NCI-H748 (cell line): ENCODE data around the gene HABP2.

ENCODE experiments used
- DNase-seq: peaks from one replicate; lab custom pipeline; 2025; ENCODE audit not compliant: unreplicated experiment; lab: John Stamatoyannopoulos, UW

Gene HABP2

DNA sequence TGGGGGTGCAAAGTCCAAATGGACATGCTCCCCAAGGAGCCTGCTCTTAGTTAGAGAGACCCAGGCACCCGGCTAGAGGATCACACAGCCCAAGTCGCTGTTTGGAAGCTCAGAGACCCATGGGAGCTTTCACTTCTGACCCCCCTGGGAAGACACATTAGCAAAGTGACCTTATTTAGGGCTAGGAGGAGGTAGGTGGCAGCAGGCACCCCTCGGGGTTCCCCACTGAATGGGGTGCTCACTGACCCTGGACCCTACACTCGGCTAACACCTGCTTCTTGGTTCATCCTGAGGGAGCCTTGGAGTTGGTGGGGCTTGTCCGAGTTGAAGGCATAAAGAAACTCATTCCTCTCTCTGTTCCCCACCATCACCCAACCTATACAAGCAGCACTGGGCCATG lies 27.1 kb upstream of the HABP2 start:
- no peak for DNase-seq

- no peak for DNase-seq
Measured at GRCh38 chr10:113527211-113527906, 25.5 kb upstream of the HABP2 start.

DNA sequence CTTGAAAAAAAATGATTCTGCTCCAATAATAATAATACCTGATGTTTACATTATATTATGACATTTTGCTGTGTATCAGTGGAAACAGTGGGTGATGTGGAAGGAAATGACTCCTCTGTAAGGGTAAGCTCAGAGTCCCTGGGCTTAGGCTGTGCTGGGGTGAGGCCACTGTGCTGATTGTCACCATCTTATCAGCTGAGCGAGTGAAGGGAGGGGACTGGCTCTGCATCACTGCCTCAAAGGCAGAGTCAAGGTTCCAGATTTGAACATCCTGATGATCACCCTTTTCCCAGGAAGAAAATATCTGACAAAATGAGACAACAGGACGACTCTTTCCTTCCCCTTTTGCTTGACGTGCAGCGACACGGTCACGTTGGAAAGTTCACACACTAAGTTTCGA lies 24.0 kb upstream of the HABP2 start:
- DNase-seq = no peak

GRCh38 chr10:113529575-113529974 lies 23.3 kb upstream of the HABP2 start:
- DNase-seq = no peak

GRCh38 chr10:113530476-113530875 lies 22.4 kb upstream of the HABP2 start:
- DNase-seq = no peak

DNA sequence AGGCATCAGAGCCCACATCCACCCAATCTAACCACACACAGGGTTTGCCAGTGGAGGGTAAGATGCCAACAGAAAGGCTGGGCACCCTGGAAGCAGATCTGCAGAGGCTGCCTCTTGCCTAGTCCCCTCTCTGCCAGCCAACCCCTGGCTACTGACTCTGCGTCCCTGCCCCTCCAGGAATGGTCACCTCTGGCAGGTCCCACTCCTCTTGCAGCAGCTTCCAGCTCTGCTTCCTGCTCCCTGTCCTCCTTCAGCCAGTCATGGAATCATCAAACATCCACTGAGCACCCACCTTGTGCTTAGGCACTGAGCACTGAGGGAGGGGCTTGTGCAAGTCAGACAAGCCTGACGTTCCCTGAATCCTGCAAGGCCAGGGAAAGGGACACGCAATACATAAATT lies 20.1 kb upstream of the HABP2 start:
- DNase-seq = no peak

- no peak for DNase-seq
Measured at GRCh38 chr10:113533801-113534200, 19.1 kb upstream of the HABP2 start.

DNA sequence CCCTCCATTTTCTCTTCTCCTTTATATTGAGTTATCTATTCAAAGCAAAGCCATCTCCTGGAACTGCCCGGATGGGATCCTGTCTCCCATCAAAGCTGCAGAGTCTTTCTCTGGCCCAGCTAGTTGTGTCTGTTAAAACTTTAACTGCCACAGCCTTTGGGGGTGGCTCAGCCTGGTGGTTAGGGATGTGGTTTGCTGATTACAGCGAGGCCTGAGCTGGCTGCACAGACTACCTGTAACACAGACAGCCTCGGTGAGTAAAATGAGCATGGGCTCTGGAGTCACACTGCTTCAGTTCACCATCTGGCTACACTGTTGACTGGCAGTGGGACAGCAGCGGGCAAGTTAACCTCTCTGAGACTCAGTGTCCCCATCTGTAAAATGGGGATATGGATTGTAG lies 18.4 kb upstream of the HABP2 start:
- no peak for DNase-seq

- no peak for DNase-seq
Measured at GRCh38 chr10:113537672-113538071, 15.2 kb upstream of the HABP2 start.

GRCh38 chr10:113538151-113538550 lies 14.7 kb upstream of the HABP2 start:
- DNase-seq = no peak

- no peak for DNase-seq
Measured at GRCh38 chr10:113539789-113540188, 13.1 kb upstream of the HABP2 start.

DNA sequence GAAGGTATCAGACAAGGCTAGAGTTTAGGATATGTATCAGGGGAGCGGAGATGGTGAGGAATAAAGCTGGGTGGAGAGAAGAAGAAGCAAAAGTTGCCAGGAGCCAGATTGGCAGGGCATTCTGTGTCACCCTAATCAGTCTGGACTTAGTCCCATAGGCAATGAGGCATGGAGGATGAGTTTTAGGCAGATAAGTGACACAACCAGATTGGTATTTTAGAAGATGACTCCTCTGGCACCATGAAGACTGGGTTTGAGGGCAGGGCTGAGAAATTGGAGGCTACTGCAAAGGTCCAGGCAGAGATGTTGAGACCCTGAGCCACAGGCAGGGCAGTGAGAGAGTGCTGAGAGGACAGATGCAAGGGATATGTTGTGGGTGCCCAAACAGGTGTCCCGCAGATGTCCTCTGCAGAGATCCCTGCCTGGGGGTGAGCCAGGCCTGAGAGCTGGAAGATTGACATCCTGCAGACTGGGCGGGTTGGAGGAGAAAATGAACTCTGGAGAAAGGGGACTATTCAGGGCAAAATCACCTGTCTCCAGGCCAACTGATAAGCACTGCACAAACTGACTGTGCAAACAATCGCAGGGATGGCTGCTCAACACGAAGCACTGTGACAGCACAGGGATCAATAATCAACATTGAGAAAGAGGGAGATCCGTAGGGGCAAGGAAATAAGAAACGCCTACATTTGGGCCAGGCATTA lies 11.9 kb upstream of the HABP2 start:
- DNase-seq = peak; percentile 39

GRCh38 chr10:113541549-113541927 lies 11.3 kb upstream of the HABP2 start:
- DNase-seq = no peak

DNA sequence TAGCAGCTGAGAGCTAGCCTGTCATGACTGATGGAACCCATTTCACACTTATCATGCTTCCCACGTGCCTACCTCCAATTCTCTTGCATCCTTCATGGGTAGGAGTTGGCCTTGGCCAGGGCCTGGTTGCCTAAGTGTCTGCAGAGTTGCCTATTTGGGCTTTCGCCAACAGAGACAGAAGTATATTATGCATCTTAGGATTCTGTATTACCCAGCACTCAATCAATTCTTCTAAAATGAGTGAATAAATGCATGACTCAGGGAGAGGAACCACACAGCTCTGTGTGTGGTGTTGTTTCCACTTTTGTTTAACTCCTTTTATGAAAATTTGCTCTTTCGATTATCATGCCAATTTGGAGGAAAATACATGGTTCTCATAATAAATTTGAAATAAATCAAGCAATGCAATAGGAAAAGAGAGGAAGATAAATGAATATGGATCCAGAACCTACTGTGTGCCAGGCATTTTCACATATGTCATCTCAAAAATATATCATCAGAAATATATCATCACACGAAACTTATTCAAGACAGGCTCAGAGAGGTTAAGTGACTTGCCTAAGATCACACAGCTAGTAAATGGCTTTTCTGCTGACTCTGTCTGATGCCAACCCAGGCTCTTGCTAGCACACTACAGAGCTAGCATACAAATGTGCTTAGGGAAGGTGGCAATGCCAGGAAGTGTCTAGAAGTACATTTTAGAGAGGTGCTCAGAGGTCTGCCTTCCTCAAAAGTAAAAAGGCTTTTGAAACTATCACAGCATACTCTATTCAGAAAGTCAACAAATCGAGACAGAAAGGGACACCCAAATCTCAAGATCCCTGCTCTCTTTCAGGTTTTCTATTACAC lies 9.5 kb upstream of the HABP2 start:
- DNase-seq = no peak

DNA sequence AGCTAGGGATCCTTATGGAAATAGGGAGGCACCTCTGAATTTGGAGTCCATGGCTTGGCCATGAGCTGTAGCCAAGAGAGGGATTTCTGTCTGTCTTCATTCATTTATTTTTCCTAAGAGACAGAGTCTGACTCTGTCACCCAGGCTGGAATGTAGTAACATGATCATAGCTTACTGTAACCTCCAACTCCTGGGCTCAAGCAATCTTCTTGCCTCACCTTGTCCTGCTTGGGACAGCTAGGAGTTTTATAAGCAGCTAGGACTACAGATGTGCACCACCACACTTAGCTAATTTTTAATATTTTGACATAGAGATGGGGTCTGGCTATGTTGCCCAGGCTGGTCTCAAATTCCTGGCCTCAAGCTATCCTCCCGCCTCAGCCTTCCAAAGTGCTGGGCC lies 8.5 kb upstream of the HABP2 start:
- DNase-seq = no peak

DNA sequence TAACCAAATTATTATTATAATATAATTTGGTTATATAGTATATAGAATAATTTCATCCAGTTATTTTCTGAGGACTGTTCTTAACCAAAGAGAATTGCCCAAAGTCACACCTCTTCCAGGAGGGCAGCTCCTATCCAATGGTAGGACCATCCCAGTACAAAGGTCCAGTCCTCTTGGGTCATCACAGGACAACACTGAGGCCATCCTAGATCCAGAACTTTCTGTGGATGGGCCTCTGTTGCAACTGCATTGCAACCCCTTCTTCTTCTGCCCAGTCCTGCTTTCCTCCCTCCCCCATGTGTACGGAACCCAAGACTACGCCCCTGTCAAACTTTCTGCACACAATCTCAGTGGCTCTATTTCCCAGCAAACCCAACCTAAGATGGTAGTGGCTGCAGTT lies 5.4 kb upstream of the HABP2 start:
- no peak for DNase-seq

GRCh38 chr10:113549856-113550255 lies 3.0 kb upstream of the HABP2 start:
- no peak for DNase-seq

- DNase-seq = peak; percentile 16
Measured at GRCh38 chr10:113550365-113550764, 2.5 kb upstream of the HABP2 start.

GRCh38 chr10:113552014-113552413 lies 839 bp upstream of the HABP2 start:
- no peak for DNase-seq

DNA sequence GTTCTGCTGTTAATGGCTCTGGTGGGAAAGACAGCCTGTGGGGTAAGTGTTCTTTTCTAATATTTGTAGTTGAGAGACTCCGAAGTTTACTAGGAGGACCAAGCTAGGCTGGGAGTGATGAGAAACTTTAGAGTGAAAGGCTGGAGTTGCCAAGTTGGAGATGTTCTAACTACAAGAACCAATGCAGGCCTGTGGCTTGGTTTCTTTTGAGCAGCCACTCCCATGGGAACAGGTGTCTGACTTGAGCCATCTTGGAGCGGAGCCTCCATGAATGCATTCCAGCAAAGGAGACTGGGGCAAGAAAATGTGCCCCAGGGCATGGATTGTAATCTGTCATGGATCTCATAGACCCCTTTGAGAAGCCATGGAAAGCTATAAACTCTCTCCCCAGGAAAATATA lies 296 bp downstream of the HABP2 start:
- DNase-seq = no peak

GRCh38 chr10:113554214-113554613 lies 1.4 kb downstream of the HABP2 start:
- DNase-seq = no peak

GRCh38 chr10:113555245-113555644 lies 2.4 kb downstream of the HABP2 start:
- DNase-seq = no peak
